HepG2 (cell line): ENCODE data around the gene KDM1B. TPM values are rescaled to one million over a fixed set of nuclear protein-coding genes. Genes with fewer than 3 reads are reported as not detected.

Experiments used
- BCL6 ChIP-seq: IDR thresholded peaks from 2 replicates; pipeline ENCODE4 v1.6.1; 2016; ENCODE audit warnings: missing genetic modification reagents, missing compliant biosample characterization
- NFATC3 ChIP-seq: sonication (generic); formaldehyde crosslinking; IDR thresholded peaks from 2 replicates; pipeline ENCODE4 v1.5.1; 2020; ENCODE audit warnings: mild to moderate bottlenecking, missing genetic modification reagents
- PRPF4 ChIP-seq: fragments of 200-400 bp; formaldehyde crosslinking; IDR thresholded peaks from 2 replicates; pipeline ENCODE4 v1.6.1; 2016; ENCODE audit warnings: low read length, low read depth; ENCODE audit not compliant: poor library complexity, severe bottlenecking
- RBAK ChIP-seq: sonication (generic); formaldehyde crosslinking; IDR thresholded peaks from 2 replicates; pipeline ENCODE4 v1.5.1; 2020; ENCODE audit warnings: mild to moderate bottlenecking, missing genetic modification reagents
- SNAI1 ChIP-seq: sonication (generic); formaldehyde crosslinking; IDR thresholded peaks from 2 replicates; pipeline ENCODE4 v1.5.0; 2020; ENCODE audit warnings: mild to moderate bottlenecking, missing genetic modification reagents, borderline replicate concordance
- ZNF543 ChIP-seq: sonication (generic); formaldehyde crosslinking; IDR thresholded peaks from 2 replicates; pipeline ENCODE4 v1.4.0; 2020; ENCODE audit warnings: mild to moderate bottlenecking, missing genetic modification reagents
- polyA plus RNA-seq, 8 experiments: library from polyadenylated mRNA; depleted of rRNA in 3 of 8; stranded (reverse) in 7 of 8; unstranded in 1 of 8; fragments of >200 nt; fragmentation: Illumina TruSeq in 4 of 8; extraction: Trizol in 4 of 8; gene quantifications; 2 replicates each; pipeline versions ENCODE4 v1.2.1 to v1.2.3, GENCODE V29; 2011 to 2016; ENCODE audit warnings: low read depth in 4 of 8, missing spikeins in 1 of 8, mixed read lengths in 1 of 8; ENCODE audit not compliant: insufficient read depth in 1 of 8
- total RNA-seq, 5 experiments: library from RNA; depleted of rRNA; stranded (reverse); fragments of >200 nt; fragmentation: Illumina TruSeq; extraction: Trizol; gene quantifications; 2 replicates each; pipeline ENCODE4 v1.2.3, GENCODE V29; 2016; ENCODE audit warnings: low read depth in 1 of 5
- TF ChIP-seq, protein P1 (sequence below): sonication (generic); formaldehyde crosslinking; IDR thresholded peaks from 2 replicates; pipeline ENCODE4 v1.4.0; 2020; ENCODE audit warnings: missing genetic modification reagents
- TF ChIP-seq, protein P2 (sequence below): IDR thresholded peaks from 2 replicates; pipeline ENCODE4 v1.6.1; 2016; ENCODE audit warnings: missing genetic modification reagents, missing compliant biosample characterization
- TF ChIP-seq, protein P3 (sequence below): sonication (generic); formaldehyde crosslinking; IDR thresholded peaks from 2 replicates; pipeline ENCODE4 v1.8.0; 2022; ENCODE audit warnings: mild to moderate bottlenecking, missing genetic modification reagents, borderline replicate concordance
- TF ChIP-seq, protein P4 (sequence below): sonication (generic); formaldehyde crosslinking; IDR thresholded peaks from 2 replicates; pipeline ENCODE4 v1.4.0; 2020; ENCODE audit warnings: missing genetic modification reagents
- TF ChIP-seq, protein P5 (sequence below): sonication (generic); formaldehyde crosslinking; IDR thresholded peaks from 2 replicates; pipeline ENCODE4 v1.4.0; 2020; ENCODE audit warnings: mild to moderate bottlenecking, missing genetic modification reagents

The KDM1B gene
- total and polyA plus RNA-seq, 2 of the 13 experiments (the other 11 are each of a cell fraction or from before 2014, with no cell fraction given) = 9.8 to 13.2 TPM

DNA sequence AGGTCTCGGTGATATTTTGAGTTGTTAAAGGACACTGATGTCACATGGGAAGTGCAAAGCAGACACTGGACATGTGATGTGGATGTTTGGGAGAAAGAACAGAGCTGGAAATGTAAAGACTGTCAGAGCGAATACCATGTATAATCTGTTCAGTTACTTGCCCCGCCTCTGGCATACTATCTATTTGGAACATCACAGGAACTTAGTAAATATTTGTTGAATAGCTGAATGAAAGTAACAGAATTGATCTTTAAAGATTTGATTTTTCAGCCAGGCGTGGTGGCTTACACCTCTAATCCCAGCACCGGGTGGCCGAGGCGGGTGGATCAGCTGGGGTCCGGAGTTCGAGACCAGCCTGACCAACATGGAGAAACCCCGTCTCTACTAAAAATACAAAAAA is 19.0 kb upstream of the KDM1B start (continued):
- TF ChIP-seq, protein P1, sequence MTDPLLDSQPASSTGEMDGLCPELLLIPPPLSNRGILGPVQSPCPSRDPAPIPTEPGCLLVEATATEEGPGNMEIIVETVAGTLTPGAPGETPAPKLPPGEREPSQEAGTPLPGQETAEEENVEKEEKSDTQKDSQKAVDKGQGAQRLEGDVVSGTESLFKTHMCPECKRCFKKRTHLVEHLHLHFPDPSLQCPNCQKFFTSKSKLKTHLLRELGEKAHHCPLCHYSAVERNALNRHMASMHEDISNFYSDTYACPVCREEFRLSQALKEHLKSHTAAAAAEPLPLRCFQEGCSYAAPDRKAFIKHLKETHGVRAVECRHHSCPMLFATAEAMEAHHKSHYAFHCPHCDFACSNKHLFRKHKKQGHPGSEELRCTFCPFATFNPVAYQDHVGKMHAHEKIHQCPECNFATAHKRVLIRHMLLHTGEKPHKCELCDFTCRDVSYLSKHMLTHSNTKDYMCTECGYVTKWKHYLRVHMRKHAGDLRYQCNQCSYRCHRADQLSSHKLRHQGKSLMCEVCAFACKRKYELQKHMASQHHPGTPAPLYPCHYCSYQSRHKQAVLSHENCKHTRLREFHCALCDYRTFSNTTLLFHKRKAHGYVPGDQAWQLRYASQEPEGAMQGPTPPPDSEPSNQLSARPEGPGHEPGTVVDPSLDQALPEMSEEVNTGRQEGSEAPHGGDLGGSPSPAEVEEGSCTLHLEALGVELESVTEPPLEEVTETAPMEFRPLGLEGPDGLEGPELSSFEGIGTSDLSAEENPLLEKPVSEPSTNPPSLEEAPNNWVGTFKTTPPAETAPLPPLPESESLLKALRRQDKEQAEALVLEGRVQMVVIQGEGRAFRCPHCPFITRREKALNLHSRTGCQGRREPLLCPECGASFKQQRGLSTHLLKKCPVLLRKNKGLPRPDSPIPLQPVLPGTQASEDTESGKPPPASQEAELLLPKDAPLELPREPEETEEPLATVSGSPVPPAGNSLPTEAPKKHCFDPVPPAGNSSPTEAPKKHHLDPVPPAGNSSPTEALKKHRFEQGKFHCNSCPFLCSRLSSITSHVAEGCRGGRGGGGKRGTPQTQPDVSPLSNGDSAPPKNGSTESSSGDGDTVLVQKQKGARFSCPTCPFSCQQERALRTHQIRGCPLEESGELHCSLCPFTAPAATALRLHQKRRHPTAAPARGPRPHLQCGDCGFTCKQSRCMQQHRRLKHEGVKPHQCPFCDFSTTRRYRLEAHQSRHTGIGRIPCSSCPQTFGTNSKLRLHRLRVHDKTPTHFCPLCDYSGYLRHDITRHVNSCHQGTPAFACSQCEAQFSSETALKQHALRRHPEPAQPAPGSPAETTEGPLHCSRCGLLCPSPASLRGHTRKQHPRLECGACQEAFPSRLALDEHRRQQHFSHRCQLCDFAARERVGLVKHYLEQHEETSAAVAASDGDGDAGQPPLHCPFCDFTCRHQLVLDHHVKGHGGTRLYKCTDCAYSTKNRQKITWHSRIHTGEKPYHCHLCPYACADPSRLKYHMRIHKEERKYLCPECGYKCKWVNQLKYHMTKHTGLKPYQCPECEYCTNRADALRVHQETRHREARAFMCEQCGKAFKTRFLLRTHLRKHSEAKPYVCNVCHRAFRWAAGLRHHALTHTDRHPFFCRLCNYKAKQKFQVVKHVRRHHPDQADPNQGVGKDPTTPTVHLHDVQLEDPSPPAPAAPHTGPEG = no peak
- no peak for TF ChIP-seq PRPF4
- TF ChIP-seq, protein P2, sequence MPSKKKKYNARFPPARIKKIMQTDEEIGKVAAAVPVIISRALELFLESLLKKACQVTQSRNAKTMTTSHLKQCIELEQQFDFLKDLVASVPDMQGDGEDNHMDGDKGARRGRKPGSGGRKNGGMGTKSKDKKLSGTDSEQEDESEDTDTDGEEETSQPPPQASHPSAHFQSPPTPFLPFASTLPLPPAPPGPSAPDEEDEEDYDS (CRISPR knock-in tag) = no peak
- no peak for TF ChIP-seq BCL6 (CRISPR knock-in tag)
- TF ChIP-seq, protein P3, sequence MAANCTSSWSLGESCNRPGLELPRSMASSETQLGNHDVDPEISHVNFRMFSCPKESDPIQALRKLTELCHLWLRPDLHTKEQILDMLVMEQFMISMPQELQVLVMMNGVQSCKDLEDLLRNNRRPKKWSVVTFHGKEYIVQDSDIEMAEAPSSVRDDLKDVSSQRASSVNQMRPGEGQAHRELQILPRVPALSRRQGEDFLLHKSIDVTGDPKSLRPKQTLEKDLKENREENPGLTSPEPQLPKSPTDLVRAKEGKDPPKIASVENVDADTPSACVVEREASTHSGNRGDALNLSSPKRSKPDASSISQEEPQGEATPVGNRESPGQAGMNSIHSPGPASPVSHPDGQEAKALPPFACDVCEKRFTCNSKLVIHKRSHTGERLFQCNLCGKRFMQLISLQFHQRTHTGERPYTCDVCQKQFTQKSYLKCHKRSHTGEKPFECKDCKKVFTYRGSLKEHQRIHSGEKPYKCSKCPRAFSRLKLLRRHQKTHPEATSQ (CRISPR knock-in tag) = no peak
- no peak for TF ChIP-seq SNAI1 (CRISPR knock-in tag)
- TF ChIP-seq, protein P4, sequence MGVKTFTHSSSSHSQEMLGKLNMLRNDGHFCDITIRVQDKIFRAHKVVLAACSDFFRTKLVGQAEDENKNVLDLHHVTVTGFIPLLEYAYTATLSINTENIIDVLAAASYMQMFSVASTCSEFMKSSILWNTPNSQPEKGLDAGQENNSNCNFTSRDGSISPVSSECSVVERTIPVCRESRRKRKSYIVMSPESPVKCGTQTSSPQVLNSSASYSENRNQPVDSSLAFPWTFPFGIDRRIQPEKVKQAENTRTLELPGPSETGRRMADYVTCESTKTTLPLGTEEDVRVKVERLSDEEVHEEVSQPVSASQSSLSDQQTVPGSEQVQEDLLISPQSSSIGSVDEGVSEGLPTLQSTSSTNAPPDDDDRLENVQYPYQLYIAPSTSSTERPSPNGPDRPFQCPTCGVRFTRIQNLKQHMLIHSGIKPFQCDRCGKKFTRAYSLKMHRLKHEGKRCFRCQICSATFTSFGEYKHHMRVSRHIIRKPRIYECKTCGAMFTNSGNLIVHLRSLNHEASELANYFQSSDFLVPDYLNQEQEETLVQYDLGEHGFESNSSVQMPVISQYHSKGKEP = no peak
- TF ChIP-seq, protein P5, sequence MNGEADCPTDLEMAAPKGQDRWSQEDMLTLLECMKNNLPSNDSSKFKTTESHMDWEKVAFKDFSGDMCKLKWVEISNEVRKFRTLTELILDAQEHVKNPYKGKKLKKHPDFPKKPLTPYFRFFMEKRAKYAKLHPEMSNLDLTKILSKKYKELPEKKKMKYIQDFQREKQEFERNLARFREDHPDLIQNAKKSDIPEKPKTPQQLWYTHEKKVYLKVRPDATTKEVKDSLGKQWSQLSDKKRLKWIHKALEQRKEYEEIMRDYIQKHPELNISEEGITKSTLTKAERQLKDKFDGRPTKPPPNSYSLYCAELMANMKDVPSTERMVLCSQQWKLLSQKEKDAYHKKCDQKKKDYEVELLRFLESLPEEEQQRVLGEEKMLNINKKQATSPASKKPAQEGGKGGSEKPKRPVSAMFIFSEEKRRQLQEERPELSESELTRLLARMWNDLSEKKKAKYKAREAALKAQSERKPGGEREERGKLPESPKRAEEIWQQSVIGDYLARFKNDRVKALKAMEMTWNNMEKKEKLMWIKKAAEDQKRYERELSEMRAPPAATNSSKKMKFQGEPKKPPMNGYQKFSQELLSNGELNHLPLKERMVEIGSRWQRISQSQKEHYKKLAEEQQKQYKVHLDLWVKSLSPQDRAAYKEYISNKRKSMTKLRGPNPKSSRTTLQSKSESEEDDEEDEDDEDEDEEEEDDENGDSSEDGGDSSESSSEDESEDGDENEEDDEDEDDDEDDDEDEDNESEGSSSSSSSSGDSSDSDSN (CRISPR knock-in tag) = no peak
- no peak for TF ChIP-seq RBAK (CRISPR knock-in tag)
- TF ChIP-seq NFATC3 (CRISPR knock-in tag) = no peak
- no peak for TF ChIP-seq ZNF543
